DND-41 (cell line): Measurements from ENCODE around the gene GMEB2.

ENCODE experiments used
- EZH2 ChIP-seq: IDR thresholded peaks from 3 replicates; pipeline ENCODE4 v1.6.1; 2012; ENCODE audit warnings: borderline replicate concordance, low read depth, mild to moderate bottlenecking, moderate library complexity, low read length, inconsistent platforms; ENCODE audit not compliant: severe bottlenecking
- TF ChIP-seq, protein P1 (sequence below): IDR thresholded peaks from 2 replicates; pipeline ENCODE4 v1.5.1; 2012; ENCODE audit warnings: borderline replicate concordance, low read length, moderate library complexity, mild to moderate bottlenecking; ENCODE audit not compliant: poor library complexity, severe bottlenecking; ENCODE audit errors: extremely low read depth

DNA sequence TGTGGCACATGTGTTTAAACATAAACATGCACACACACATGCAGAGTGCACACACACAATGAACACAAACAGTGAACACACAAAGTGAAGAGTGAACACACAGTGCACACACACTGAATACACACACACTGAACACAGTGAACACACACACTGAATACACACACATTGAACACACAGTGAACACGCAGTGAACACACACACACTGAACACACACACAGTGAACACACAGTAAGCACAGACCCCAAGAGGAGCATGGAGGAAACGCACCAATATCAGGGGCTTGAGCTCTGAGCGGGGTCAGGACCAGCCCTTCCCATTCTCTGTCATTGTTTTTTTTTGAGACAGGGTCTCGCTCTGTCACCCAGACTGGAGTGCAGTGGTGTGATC, 35.8 kb downstream of the GMEB2 start:
- TF ChIP-seq, protein P1, sequence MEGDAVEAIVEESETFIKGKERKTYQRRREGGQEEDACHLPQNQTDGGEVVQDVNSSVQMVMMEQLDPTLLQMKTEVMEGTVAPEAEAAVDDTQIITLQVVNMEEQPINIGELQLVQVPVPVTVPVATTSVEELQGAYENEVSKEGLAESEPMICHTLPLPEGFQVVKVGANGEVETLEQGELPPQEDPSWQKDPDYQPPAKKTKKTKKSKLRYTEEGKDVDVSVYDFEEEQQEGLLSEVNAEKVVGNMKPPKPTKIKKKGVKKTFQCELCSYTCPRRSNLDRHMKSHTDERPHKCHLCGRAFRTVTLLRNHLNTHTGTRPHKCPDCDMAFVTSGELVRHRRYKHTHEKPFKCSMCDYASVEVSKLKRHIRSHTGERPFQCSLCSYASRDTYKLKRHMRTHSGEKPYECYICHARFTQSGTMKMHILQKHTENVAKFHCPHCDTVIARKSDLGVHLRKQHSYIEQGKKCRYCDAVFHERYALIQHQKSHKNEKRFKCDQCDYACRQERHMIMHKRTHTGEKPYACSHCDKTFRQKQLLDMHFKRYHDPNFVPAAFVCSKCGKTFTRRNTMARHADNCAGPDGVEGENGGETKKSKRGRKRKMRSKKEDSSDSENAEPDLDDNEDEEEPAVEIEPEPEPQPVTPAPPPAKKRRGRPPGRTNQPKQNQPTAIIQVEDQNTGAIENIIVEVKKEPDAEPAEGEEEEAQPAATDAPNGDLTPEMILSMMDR, result no peak
- TF ChIP-seq EZH2, result no peak
